PFSK-1 (cell line): ENCODE results near the gene MEGF11.

ENCODE experiments used
- POLR2AphosphoS5 ChIP-seq: IDR thresholded peaks from 2 replicates; pipeline ENCODE4 v1.6.1; 2012; ENCODE audit warnings: low read depth, mild to moderate bottlenecking, control low read depth, low read length, moderate library complexity
- REST ChIP-seq, 2 experiments: IDR thresholded peaks; 2 replicates each; pipeline versions ENCODE4 v1.6.1 to v1.8.0; 2011 to 2012; ENCODE audit warnings: low read depth in 2 of 2, low read length in 2 of 2, control low read depth in 1 of 2, inconsistent platforms in 1 of 2, mild to moderate bottlenecking in 1 of 2, moderate library complexity in 1 of 2; ENCODE audit not compliant: insufficient read depth in 1 of 2
- SIN3A ChIP-seq: IDR thresholded peaks from 2 replicates; pipeline ENCODE4 v1.6.1; 2012; ENCODE audit warnings: mild to moderate bottlenecking, low read length, moderate library complexity, borderline replicate concordance; ENCODE audit not compliant: insufficient read depth
- TAF1 ChIP-seq: IDR thresholded peaks from 2 replicates; pipeline ENCODE4 v1.6.1; 2012; ENCODE audit warnings: low read length, control low read depth, borderline replicate concordance; ENCODE audit not compliant: insufficient read depth

- no peak for TF ChIP-seq REST (IDR thresholded peaks at IDR 0.05; ENCODE audit: insufficient read depth in 1 of 2, low read depth in 2 of 2, low read length in 2 of 2)
- no peak for TF ChIP-seq POLR2AphosphoS5
- no peak for TF ChIP-seq SIN3A
- no peak for TF ChIP-seq TAF1
Observed at GRCh38 chr15:66234798-66235197, 18.8 kb downstream of the MEGF11 start.
